ENCODE results near the gene ISOC2.

Gene ISOC2

GRCh38 chr19:55406826-55407549 lies 54.5 kb downstream of the ISOC2 start:
- DNase-seq (ENCODE audit: low read depth in 2 of 2), result peak in 1 of 2 donors; percentile 30

- no peak for DNase-seq (ENCODE audit: low read depth in 2 of 2)
These were observed 55.2 kb downstream of the ISOC2 start for GRCh38 chr19:55406091-55406825.

- no peak for DNase-seq (ENCODE audit: low read depth in 2 of 2)
These were observed 55.8 kb downstream of the ISOC2 start for GRCh38 chr19:55405638-55406037.
